Measurements from ENCODE around the gene BTC.
"Not testable (repeated sequence)": the region's sequence is repeated elsewhere in the genome, so short reads cannot be mapped to it uniquely, and the experiment has no call there.

BTC gene, protein sequence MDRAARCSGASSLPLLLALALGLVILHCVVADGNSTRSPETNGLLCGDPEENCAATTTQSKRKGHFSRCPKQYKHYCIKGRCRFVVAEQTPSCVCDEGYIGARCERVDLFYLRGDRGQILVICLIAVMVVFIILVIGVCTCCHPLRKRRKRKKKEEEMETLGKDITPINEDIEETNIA

DNA sequence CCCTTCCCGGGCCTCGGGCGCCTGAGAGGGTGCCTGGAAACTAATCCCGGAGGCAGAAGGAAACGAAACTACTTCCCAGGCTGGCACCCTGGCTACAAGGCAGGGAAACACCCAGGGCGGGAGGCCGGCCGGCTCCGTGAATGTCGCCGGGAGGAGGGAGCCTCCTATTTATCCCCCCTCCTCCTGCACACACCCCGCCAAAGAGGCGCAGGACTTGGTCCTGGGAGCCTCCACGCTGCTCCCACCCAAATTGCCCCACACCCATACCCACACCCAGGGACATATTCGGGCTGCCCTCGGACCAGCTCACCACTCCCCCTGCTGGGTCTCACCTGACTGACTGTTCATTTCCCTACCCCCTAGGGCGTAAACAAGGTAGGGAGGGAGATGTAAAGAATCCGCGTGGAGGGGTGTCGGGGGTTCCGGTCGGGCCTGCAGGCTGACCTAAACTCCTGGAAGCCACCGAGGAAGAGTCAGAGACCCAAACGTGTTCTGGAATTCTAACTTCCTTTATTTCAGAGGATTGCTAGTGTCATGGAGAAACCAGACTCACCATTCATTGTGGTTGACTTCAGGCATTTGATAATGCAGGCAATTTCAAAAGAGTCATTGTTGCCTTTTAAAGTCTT is at the start of gene BTC:
Gene BTC (minus strand): TSS at position 142 of the 629 bp plus-strand sequence. CDS start 198 bp downstream, outside the sequence.
- peak within 1 kb of the TSS; percentile 73 for H3K4me3 ChIP-seq (ENCODE audit: low read depth, low read length)

DNA sequence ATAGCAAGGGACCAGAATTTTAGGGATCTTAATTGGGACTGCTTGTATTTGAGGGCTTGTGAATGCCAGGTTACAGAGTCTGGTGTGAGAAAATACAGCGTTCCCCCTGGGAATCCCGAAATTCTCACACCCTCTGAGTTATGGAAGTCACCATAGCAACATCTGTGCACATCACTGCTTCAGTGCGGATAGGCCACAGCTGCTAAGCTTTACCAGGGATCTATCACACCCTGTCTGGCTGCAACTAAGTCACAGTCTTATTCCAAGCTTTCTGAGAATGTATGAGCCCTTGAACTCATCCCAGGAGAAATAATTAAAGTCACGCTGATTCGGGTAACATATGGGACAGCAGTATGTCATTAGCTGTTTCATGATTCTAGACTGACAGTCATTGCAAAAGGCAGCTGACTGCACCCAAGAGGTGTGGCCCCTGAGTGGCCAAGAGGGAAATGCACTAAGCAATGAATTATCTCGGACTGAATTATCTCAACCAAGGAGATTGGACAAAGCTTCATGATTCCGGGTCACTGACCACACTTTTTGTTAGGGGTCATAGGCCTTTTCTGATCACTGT is 46.7 kb upstream of the BTC start:
- Histone ChIP-seq H3K4me3 (ENCODE audit: low read depth, low read length) (no peak overlapping the region), H3K9ac (ENCODE audit: low read length) (no peak overlapping the region), H3K27me3 (ENCODE audit: control insufficient read depth, insufficient read depth, low read length) (no peaks in the 10 kb centered on the region), H3K36me3 (ENCODE audit: control insufficient read depth, insufficient read depth, low read length) (no peaks in the 10 kb centered on the region), H3K9me3 (ENCODE audit: control insufficient read depth, insufficient read depth, low read depth, low read length) (no peaks in the 10 kb centered on the region; the same call in 1 of the 2 replicates), H3K4me1 (ENCODE audit: control insufficient read depth, insufficient read depth, low read length) (no peaks in the 10 kb centered on the region), H3K27ac (ENCODE audit: low read depth, low read length) (no peak overlapping the region)

More for the DNA sequence above, at the start of gene BTC:
- peaks cover 13% of the 10 kb centered on the region for H3K4me1 ChIP-seq (ENCODE audit: control insufficient read depth, insufficient read depth, low read length)
- H3K9me3 ChIP-seq (ENCODE audit: control insufficient read depth, insufficient read depth, low read depth, low read length) = no peaks in the 10 kb centered on the region
- H3K36me3 ChIP-seq (ENCODE audit: control insufficient read depth, insufficient read depth, low read length) = no peaks in the 10 kb centered on the region
- H3K27ac ChIP-seq (ENCODE audit: low read depth, low read length) = no peak within 1 kb of the TSS
- H3K9ac ChIP-seq (ENCODE audit: low read length) = peak within 1 kb of the TSS; percentile 51
- H3K27me3 ChIP-seq (ENCODE audit: control insufficient read depth, insufficient read depth, low read length) = peaks cover 44% of the 10 kb centered on the region

DNA sequence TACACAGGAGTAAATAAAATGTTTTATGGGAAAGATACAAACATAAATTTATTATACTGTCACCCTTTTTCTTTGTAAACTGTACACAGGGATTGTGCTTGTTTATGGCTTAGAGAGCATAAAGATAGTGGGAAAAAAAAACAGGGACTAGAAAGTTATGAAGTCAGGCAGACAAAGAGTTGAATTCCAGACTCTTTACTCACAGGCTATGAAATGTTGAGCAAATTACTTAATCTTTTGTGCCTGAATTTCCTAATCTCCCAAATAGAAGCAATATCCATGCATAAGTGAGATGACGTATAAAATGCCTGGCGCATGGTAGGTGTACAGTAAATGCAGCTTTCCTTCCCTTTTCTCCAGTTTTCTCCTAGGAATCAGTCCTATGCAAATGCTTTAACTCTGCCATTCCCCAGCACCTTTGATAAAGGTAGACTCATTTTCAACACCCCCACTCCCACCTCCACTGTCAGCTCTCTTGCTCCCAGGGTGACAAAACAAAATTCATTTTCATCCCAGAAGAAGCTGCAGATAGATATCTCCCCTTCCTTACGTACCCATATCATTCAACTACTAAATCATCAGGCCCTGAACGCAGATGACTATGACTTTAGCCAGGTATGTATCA is 44.5 kb upstream of the BTC start:
- Histone ChIP-seq H3K9ac (ENCODE audit: low read length) (no peak overlapping the region), H3K4me3 (ENCODE audit: low read depth, low read length) (no peak overlapping the region), H3K27me3 (ENCODE audit: control insufficient read depth, insufficient read depth, low read length) (no peaks in the 10 kb centered on the region), H3K27ac (ENCODE audit: low read depth, low read length) (no peak overlapping the region), H3K4me1 (ENCODE audit: control insufficient read depth, insufficient read depth, low read length) (no peaks in the 10 kb centered on the region), H3K36me3 (ENCODE audit: control insufficient read depth, insufficient read depth, low read length) (no peaks in the 10 kb centered on the region), H3K9me3 (ENCODE audit: control insufficient read depth, insufficient read depth, low read depth, low read length) (no peaks in the 10 kb centered on the region; the same call in 1 of the 2 replicates)

DNA sequence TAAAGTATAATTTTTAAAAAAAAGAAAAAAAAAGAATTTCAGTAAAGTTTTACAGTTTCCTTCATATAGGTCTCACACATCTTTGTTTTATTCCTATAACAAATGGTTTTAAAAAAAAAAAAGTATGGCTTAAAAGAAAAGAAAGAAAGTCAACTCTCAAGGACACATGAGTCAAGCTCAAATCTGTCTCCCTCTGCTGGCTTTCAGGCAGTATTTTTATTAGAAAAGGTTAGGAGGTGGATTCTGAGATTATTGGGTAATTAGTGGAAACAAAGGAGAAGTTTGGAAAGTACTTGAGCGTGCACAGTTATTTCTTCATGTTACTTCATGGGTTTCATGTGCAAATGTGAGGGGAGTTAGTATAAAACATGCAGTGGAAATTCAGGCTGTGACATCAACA is 36.6 kb upstream of the BTC start:
- H3K9me3 ChIP-seq (ENCODE audit: control insufficient read depth, insufficient read depth, low read depth, low read length) = 0 out of 2 replicates have a peak, but pooled peaks cover 3% of the 10 kb centered on the region
- H3K27me3 ChIP-seq (ENCODE audit: control insufficient read depth, insufficient read depth, low read length) = no peaks in the 10 kb centered on the region
- H3K9ac ChIP-seq (ENCODE audit: low read length) = no peak overlapping the region
- H3K36me3 ChIP-seq (ENCODE audit: control insufficient read depth, insufficient read depth, low read length) = no peaks in the 10 kb centered on the region
- no peak overlapping the region for H3K27ac ChIP-seq (ENCODE audit: low read depth, low read length)
- no peak overlapping the region for H3K4me3 ChIP-seq (ENCODE audit: low read depth, low read length)
- H3K4me1 ChIP-seq (ENCODE audit: control insufficient read depth, insufficient read depth, low read length) = no peaks in the 10 kb centered on the region

DNA sequence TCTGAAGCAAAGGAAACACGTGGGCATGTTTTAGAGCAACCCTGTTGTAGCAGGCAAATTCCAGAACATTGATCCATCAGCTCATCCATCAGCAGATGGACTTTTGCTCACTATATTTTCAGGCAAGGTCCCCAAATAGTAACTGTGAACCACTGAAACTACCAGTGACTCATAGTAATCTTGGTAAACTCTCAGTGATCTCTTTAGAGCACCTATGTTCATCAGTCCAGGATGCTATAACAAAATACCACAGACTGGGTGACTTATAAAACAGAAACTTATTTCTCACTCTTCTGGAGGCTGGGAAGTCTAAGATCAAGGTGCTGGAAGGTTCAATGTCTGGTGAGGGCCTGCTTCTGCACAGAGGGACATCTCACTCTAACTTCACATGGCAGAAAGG is 28.9 kb upstream of the BTC start:
- Histone ChIP-seq H3K9me3 (ENCODE audit: control insufficient read depth, insufficient read depth, low read depth, low read length) (no peaks in the 10 kb centered on the region), H3K27me3 (ENCODE audit: control insufficient read depth, insufficient read depth, low read length) (no peaks in the 10 kb centered on the region), H3K4me3 (ENCODE audit: low read depth, low read length) (no peak overlapping the region), H3K9ac (ENCODE audit: low read length) (no peak overlapping the region), H3K27ac (ENCODE audit: low read depth, low read length) (no peak overlapping the region), H3K36me3 (ENCODE audit: control insufficient read depth, insufficient read depth, low read length) (no peaks in the 10 kb centered on the region), H3K4me1 (ENCODE audit: control insufficient read depth, insufficient read depth, low read length) (no peaks in the 10 kb centered on the region)

DNA sequence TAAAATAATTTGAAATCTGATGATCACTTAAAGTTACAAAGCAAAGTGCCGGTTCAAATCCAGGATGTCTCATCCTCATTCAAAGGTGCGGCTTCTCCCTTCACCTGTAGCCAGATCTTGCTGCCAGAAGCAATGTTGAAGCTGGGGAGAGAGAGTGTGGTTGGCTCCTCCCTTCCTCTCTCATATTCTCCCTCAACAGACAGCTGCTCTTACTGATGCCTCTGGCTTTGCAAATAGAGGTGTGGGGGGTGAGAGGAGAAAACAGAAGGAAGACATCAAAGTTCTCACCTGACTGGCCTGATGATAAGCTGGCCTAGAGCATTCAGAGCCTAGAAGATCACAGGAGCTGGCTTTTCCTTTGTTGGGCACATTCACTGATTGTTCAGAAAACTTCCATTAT is 28.3 kb upstream of the BTC start:
- Histone ChIP-seq H3K9me3 (ENCODE audit: control insufficient read depth, insufficient read depth, low read depth, low read length) (no peaks in the 10 kb centered on the region), H3K27ac (ENCODE audit: low read depth, low read length) (no peak overlapping the region), H3K9ac (ENCODE audit: low read length) (no peak overlapping the region), H3K4me1 (ENCODE audit: control insufficient read depth, insufficient read depth, low read length) (no peaks in the 10 kb centered on the region), H3K4me3 (ENCODE audit: low read depth, low read length) (no peak overlapping the region), H3K36me3 (ENCODE audit: control insufficient read depth, insufficient read depth, low read length) (no peaks in the 10 kb centered on the region), H3K27me3 (ENCODE audit: control insufficient read depth, insufficient read depth, low read length) (no peaks in the 10 kb centered on the region)

DNA sequence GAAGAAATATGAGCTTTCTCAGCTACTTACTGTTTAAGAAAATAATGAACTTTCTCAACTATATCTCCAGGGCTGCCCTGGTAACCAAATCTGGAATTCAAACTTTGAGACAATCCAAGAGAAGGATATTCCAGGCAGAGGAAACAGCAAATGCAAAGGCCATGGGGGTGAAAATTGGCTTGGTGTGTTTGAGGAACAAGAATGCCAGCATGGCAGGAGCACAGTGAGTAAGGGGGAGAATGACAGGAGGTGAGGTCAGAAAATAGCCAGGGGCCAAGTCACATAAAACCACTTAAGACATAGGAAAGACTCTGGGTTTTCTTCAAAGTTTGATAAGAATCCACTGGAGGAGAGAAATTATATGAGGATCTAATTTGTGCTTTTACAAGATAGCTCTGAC is 27.2 kb upstream of the BTC start:
- Histone ChIP-seq H3K9me3 (ENCODE audit: control insufficient read depth, insufficient read depth, low read depth, low read length) (no peaks in the 10 kb centered on the region), H3K4me1 (ENCODE audit: control insufficient read depth, insufficient read depth, low read length) (no peaks in the 10 kb centered on the region), H3K27ac (ENCODE audit: low read depth, low read length) (no peak overlapping the region), H3K4me3 (ENCODE audit: low read depth, low read length) (no peak overlapping the region), H3K27me3 (ENCODE audit: control insufficient read depth, insufficient read depth, low read length) (no peaks in the 10 kb centered on the region), H3K9ac (ENCODE audit: low read length) (no peak overlapping the region), H3K36me3 (ENCODE audit: control insufficient read depth, insufficient read depth, low read length) (no peaks in the 10 kb centered on the region)

DNA sequence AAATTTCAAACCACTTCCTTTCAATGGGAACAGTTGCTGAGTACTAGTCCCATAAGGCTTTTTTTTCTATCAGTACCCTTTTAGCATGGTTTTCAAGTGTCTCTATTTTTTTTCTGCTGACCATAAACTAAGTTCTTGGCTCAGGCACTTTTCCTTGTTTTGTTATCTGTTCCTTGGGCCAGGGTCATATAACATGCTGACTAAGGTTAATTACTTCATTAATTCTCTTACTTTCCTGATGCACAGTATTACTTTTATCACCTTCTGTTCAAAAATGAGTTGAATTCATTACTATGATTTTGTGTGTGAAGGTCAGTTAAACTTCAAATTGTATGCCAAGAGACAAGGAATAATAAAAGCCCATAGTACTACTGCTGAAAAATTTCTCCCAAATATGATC is 19.7 kb upstream of the BTC start:
- no peaks in the 10 kb centered on the region for H3K9me3 ChIP-seq (ENCODE audit: control insufficient read depth, insufficient read depth, low read depth, low read length)
- H3K27ac ChIP-seq (ENCODE audit: low read depth, low read length) = no peak overlapping the region

DNA sequence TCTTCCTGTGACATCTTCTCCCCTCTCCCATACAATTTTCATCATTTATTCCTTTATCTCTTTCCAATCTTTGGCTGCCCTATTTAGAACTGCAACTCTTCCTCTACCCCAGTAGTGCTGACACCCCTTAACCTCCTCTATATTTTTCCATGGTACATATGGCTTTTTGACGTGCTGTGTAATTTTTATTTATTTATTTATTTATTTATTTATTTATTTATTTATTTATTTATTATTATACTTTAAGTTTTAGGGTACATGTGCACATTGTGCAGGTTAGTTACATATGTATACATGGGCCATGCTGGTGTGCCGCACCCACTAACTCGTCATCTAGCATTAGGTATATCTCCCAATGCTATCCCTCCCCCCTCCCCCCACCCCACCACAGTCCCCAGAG is 17.7 kb upstream of the BTC start:
- not testable (repeated sequence) for H3K4me1 ChIP-seq (ENCODE audit: control insufficient read depth, insufficient read depth, low read length); H3K27me3 ChIP-seq (ENCODE audit: control insufficient read depth, insufficient read depth, low read length); H3K36me3 ChIP-seq (ENCODE audit: control insufficient read depth, insufficient read depth, low read length); H3K9me3 ChIP-seq (ENCODE audit: control insufficient read depth, insufficient read depth, low read depth, low read length); H3K27ac ChIP-seq (ENCODE audit: low read depth, low read length); H3K9ac ChIP-seq (ENCODE audit: low read length); H3K4me3 ChIP-seq (ENCODE audit: low read depth, low read length)

More for the DNA sequence above, 19.7 kb upstream of the BTC start:
- H3K4me3 ChIP-seq (ENCODE audit: low read depth, low read length) = no peak overlapping the region
- H3K9ac ChIP-seq (ENCODE audit: low read length) = no peak overlapping the region
- no peaks in the 10 kb centered on the region for H3K4me1 ChIP-seq (ENCODE audit: control insufficient read depth, insufficient read depth, low read length)
- no peaks in the 10 kb centered on the region for H3K27me3 ChIP-seq (ENCODE audit: control insufficient read depth, insufficient read depth, low read length)
- H3K36me3 ChIP-seq (ENCODE audit: control insufficient read depth, insufficient read depth, low read length) = no peaks in the 10 kb centered on the region

DNA sequence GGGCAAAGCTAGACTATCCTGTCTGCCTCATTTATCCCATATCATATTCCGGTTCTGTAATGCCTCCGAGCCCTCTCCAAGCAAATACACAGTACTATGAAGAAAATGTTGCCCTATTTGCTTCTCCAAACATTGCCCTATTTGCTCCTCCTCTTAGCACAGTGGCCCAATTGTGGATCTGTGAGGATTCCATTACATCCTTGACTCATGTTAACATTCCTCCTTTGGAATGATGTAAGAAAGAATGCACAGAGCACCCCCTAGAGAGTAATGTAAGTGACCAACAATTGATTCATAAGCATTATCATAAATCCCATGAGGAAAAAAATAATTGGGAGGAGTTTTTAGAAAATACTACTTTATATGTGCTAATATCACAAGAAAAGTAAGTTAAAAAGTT is 11.3 kb upstream of the BTC start:
- no peaks in the 10 kb centered on the region for H3K4me1 ChIP-seq (ENCODE audit: control insufficient read depth, insufficient read depth, low read length)
- H3K9me3 ChIP-seq (ENCODE audit: control insufficient read depth, insufficient read depth, low read depth, low read length) = no peaks in the 10 kb centered on the region
- H3K27ac ChIP-seq (ENCODE audit: low read depth, low read length) = no peak overlapping the region
- H3K27me3 ChIP-seq (ENCODE audit: control insufficient read depth, insufficient read depth, low read length) = no peaks in the 10 kb centered on the region
- H3K36me3 ChIP-seq (ENCODE audit: control insufficient read depth, insufficient read depth, low read length) = no peaks in the 10 kb centered on the region
- no peak overlapping the region for H3K4me3 ChIP-seq (ENCODE audit: low read depth, low read length)
- no peak overlapping the region for H3K9ac ChIP-seq (ENCODE audit: low read length)

DNA sequence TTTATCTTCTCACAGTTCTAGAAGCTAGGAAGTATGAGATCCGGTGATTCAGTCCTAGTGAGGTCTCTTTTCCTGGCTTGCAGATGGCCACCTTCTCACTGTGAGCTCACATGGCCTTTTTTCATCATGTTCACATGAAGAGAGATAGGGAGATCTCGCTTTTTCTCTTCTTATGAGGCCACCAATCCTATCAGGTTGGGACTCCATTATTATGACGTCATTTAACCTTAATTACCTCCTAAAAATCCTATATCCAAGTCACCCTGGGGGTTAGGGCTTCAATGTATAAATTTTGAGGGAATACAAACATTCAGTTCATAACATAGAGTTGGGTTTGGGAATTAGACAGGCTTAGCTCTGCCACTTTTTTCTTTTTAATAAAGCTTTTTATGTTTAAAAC is 6.0 kb upstream of the BTC start:
- Histone ChIP-seq H3K9ac (ENCODE audit: low read length) (no peak overlapping the region), H3K27ac (ENCODE audit: low read depth, low read length) (no peak overlapping the region), H3K4me1 (ENCODE audit: control insufficient read depth, insufficient read depth, low read length) (no peaks in the 10 kb centered on the region), H3K27me3 (ENCODE audit: control insufficient read depth, insufficient read depth, low read length) (peaks cover 6% of the 10 kb centered on the region; the same call in 1 of the 2 replicates), H3K9me3 (ENCODE audit: control insufficient read depth, insufficient read depth, low read depth, low read length) (no peaks in the 10 kb centered on the region), H3K4me3 (ENCODE audit: low read depth, low read length) (no peak overlapping the region), H3K36me3 (ENCODE audit: control insufficient read depth, insufficient read depth, low read length) (no peaks in the 10 kb centered on the region)
